T-cell (primary cell): ENCODE measurements around the gene CBARP. TPM values are rescaled to one million over a fixed set of nuclear protein-coding genes. Genes with fewer than 3 reads are reported as not detected.

Experiments used
- ATAC-seq, 4 experiments: fragments of 200-7000 bp in 3 of 4; fragments of 150-1000 bp in 1 of 4; cut with Tn5 transposase; replicated peaks in 1 of 4; 1 replicate in 3 of 4; 2 replicates in 1 of 4; pipeline ENCODE4 v1.10.0; 2021; ENCODE audit warnings: moderate library complexity in 3 of 4, mild to moderate bottlenecking in 2 of 4, moderate number of reproducible peaks in 1 of 4
- CTCF ChIA-PET, 2 donors: fragments of 300-600 bp; sonication (Branson Sonifier 250); formaldehyde crosslinking; loops; one replicate each; lab custom pipeline; 2022; ENCODE audit warnings: antibody characterized with exemption in 2 of 2; lab: Charles Lee
- POLR2A ChIA-PET, 2 donors: fragments of 300-600 bp; sonication (Branson Sonifier 250); formaldehyde crosslinking; loops; one replicate each; lab custom pipeline; 2022; ENCODE audit warnings: antibody characterized with exemption in 2 of 2; lab: Charles Lee
- DNase-seq, 35 experiments: peaks; one replicate each; pipeline versions ENCODE4 v3.0.0 to v3.0.0-alpha.2; 2013 to 2023
- H3K27ac ChIP-seq: one replicate; pipeline ENCODE4 v1.5.1; 2013; ENCODE audit warnings: low read length
- H3K27me3 ChIP-seq, 2 experiments: replicated peaks in 1 of 2; 1 replicate in 1 of 2; 2 replicates in 1 of 2; pipeline versions ENCODE4 v1.6.1 to v1.7.0; 2013; ENCODE audit warnings: low read length in 1 of 2, mixed read lengths in 1 of 2; ENCODE audit not compliant: control insufficient read depth in 2 of 2, insufficient read depth in 2 of 2; ENCODE audit errors: extremely low read depth in 1 of 2
- H3K36me3 ChIP-seq, 2 donors: 1 replicate in 1 of 2; 2 replicates in 1 of 2; pipeline versions ENCODE4 v1.6.1 to v1.7.0; 2013; ENCODE audit warnings: low read length in 1 of 2; ENCODE audit not compliant: control insufficient read depth in 2 of 2, insufficient read depth in 1 of 2; ENCODE audit errors: extremely low read depth in 1 of 2
- H3K4me1 ChIP-seq, 2 experiments: 1 replicate in 1 of 2; 2 replicates in 1 of 2; pipeline versions ENCODE4 v1.6.1 to v1.7.0; 2013; ENCODE audit warnings: low read length in 2 of 2, mixed read lengths in 1 of 2; ENCODE audit not compliant: insufficient read depth in 2 of 2, control insufficient read depth in 1 of 2; ENCODE audit errors: extremely low read depth in 1 of 2
- H3K4me3 ChIP-seq, 2 donors: 1 replicate in 1 of 2; 2 replicates in 1 of 2; pipeline versions ENCODE4 v1.5.1 to v1.7.0; 2013; ENCODE audit warnings: mild to moderate bottlenecking in 2 of 2, low read length in 1 of 2, moderate library complexity in 1 of 2; ENCODE audit not compliant: control insufficient read depth in 1 of 2; ENCODE audit errors: extremely low read depth in 1 of 2
- H3K9me3 ChIP-seq: 2 replicates; pipeline ENCODE4 v1.7.0; 2013
- H3K27ac Mint-ChIP-seq, 2 donors: one replicate each; pipeline ENCODE4 v1.8.0; 2020 to 2021; ENCODE audit warnings: mild to moderate bottlenecking in 2 of 2, mixed read lengths in 2 of 2
- H3K27me3 Mint-ChIP-seq, 2 donors: one replicate each; pipeline ENCODE4 v1.8.0; 2021 to 2022; ENCODE audit warnings: mixed read lengths in 2 of 2
- H3K36me3 Mint-ChIP-seq: one replicate; pipeline ENCODE4 v1.8.0; 2021; ENCODE audit warnings: mixed read lengths
- H3K4me1 Mint-ChIP-seq, 3 donors: one replicate each; pipeline ENCODE4 v1.8.0; 2020 to 2022; ENCODE audit warnings: mixed read lengths in 3 of 3, mild to moderate bottlenecking in 1 of 3
- H3K4me3 Mint-ChIP-seq, 3 donors: one replicate each; pipeline ENCODE4 v1.8.0; 2020 to 2022; ENCODE audit warnings: mild to moderate bottlenecking in 3 of 3, mixed read lengths in 3 of 3, moderate library complexity in 3 of 3
- H3K9me3 Mint-ChIP-seq, 3 donors: one replicate each; pipeline ENCODE4 v1.8.0; 2020 to 2022; ENCODE audit warnings: mixed read lengths in 3 of 3
- WGBS: methylation state at CpG from one replicate; pipeline ENCODE4 v1.1.5; 2013; ENCODE audit warnings: missing lambda C conversion rate; ENCODE audit not compliant: insufficient coverage; 5-methylcytosine and 5-hydroxymethylcytosine counted together
- total RNA-seq, 35 experiments: library from RNA in 6 of 35; stranded (reverse) in 6 of 35; fragments of 120-200 nt in 1 of 35; gene quantifications; one replicate each; pipeline versions ENCODE4 v1.2.1 to v1.2.4 and lab custom pipeline; 2013 to 2026

CBARP gene
- total RNA-seq, 5 donors from 2014 or later (not counting 1 experiment from before 2014, with no cell fraction given), result 0.08 to 0.36 (median 0.23) TPM; not detected in 1

- DNase-seq (no peak), ATAC-seq (no peak)
- peaks cover 20 to 29% (median 23%) of the 10 kb centered on the region in 3 donors for H3K4me1 Mint-ChIP-seq
- H3K27me3 ChIP-seq, result peaks cover 0 to 26% of the 10 kb centered on the region in 2 experiments
- 93% methylated on average over 22 of the region's 53 CpGs for WGBS
- H3K4me1 ChIP-seq, result peaks cover 8 to 28% of the 10 kb centered on the region in 2 experiments
- no peak overlapping the region for H3K27ac Mint-ChIP-seq
- H3K36me3 Mint-ChIP-seq, result peaks cover 12% of the 10 kb centered on the region
- POLR2A ChIA-PET, result no interaction called here
- H3K4me3 Mint-ChIP-seq, result no peak overlapping the region
- no peak overlapping the region for H3K27ac ChIP-seq
- H3K9me3 Mint-ChIP-seq, result no peaks in the 10 kb centered on the region
- CTCF ChIA-PET, result no interaction called here
- H3K9me3 ChIP-seq, result no peaks in the 10 kb centered on the region
- peaks cover 14 to 16% of the 10 kb centered on the region in 2 donors for H3K36me3 ChIP-seq
- no peak overlapping the region for H3K4me3 ChIP-seq
- peaks cover 10 to 15% of the 10 kb centered on the region in 2 donors for H3K27me3 Mint-ChIP-seq
Observed at GRCh38 chr19:1280636-1281568, 43.1 kb upstream of the CBARP start.

- no peak overlapping the region for H3K27ac ChIP-seq
- no peaks in the 10 kb centered on the region for H3K9me3 ChIP-seq
- ATAC-seq (no peak), DNase-seq (peak in 34 of 35 experiments; percentile 40 to 87 (median 68))
- no peak overlapping the region for H3K4me3 ChIP-seq
- ChIA-PET CTCF (interaction anchor here in 1 of 2 donors (0.5 kb wide), 1 partner anchor 95 kb away, joined by 5 read pairs; no protein-coding TSS in a partner anchor), POLR2A (no interaction called here)
- H3K9me3 Mint-ChIP-seq, result no peaks in the 10 kb centered on the region
- peak overlapping the region in 1 of 2 donors; percentile 44 for H3K27ac Mint-ChIP-seq
- peaks cover 12% of the 10 kb centered on the region for H3K36me3 Mint-ChIP-seq
- H3K4me1 ChIP-seq, result peaks cover 9 to 33% of the 10 kb centered on the region in 2 experiments
- H3K4me1 Mint-ChIP-seq, result peaks cover 17 to 27% (median 21%) of the 10 kb centered on the region in 3 donors
- no peak overlapping the region for H3K4me3 Mint-ChIP-seq
- H3K27me3 Mint-ChIP-seq, result peaks cover 9 to 10% of the 10 kb centered on the region in 2 donors
- peaks cover 14 to 18% of the 10 kb centered on the region in 2 donors for H3K36me3 ChIP-seq
- 33% methylated on average over 7 of the region's 10 CpGs for WGBS
- H3K27me3 ChIP-seq, result peaks cover 0 to 20% of the 10 kb centered on the region in 2 experiments
Observed at GRCh38 chr19:1279782-1280341, 42.1 kb upstream of the CBARP start.

- no peak for ATAC-seq
- no peak overlapping the region for H3K4me3 Mint-ChIP-seq
- ChIA-PET POLR2A (no interaction called here), CTCF (no interaction called here)
- H3K9me3 Mint-ChIP-seq, result no peaks in the 10 kb centered on the region
- H3K27ac Mint-ChIP-seq, result no peak overlapping the region
- H3K36me3 Mint-ChIP-seq, result peaks cover 13% of the 10 kb centered on the region
- H3K4me1 Mint-ChIP-seq, result peaks cover 20 to 27% (median 21%) of the 10 kb centered on the region in 3 donors
- no peak overlapping the region for H3K27ac ChIP-seq
- WGBS, result 94% methylated on average over 23 of the region's 25 CpGs
- DNase-seq, result no peak
- peaks cover 17 to 41% of the 10 kb centered on the region in 2 experiments for H3K4me1 ChIP-seq
- no peak overlapping the region for H3K4me3 ChIP-seq
- H3K36me3 ChIP-seq, result peaks cover 22 to 27% of the 10 kb centered on the region in 2 donors
- H3K9me3 ChIP-seq, result no peaks in the 10 kb centered on the region
- peaks cover under 1 to 1% of the 10 kb centered on the region in 2 donors for H3K27me3 Mint-ChIP-seq
- H3K27me3 ChIP-seq, result peaks cover 0 to 11% of the 10 kb centered on the region in 2 experiments
Observed at GRCh38 chr19:1278713-1279660, 41.2 kb upstream of the CBARP start.

- no peak overlapping the region for H3K27ac ChIP-seq
- Mint-ChIP-seq H3K9me3 (no peaks in the 10 kb centered on the region), H3K4me1 (peaks cover 28 to 35% (median 30%) of the 10 kb centered on the region in 3 donors), H3K27ac (peak overlapping the region in 1 of 2 donors; percentile 23), H3K27me3 (no peaks in the 10 kb centered on the region), H3K4me3 (peak overlapping the region in 2 of 3 donors; percentile 19 to 39), H3K36me3 (peaks cover 20% of the 10 kb centered on the region)
- H3K9me3 ChIP-seq, result no peaks in the 10 kb centered on the region
- DNase-seq (no peak), ATAC-seq (no peak)
- peaks cover 31 to 36% of the 10 kb centered on the region in 2 donors for H3K36me3 ChIP-seq
- ChIA-PET CTCF (no interaction called here), POLR2A (interaction anchor here in 1 of 2 donors (0.7 kb wide), 1 partner anchor 620 kb away, joined by 3 read pairs; no protein-coding TSS in a partner anchor)
- peaks cover 0 to 3% of the 10 kb centered on the region in 2 experiments for H3K27me3 ChIP-seq
- no peak overlapping the region for H3K4me3 ChIP-seq
- 89% methylated on average over 10 of the region's 12 CpGs for WGBS
- peaks cover 25 to 51% of the 10 kb centered on the region in 2 experiments for H3K4me1 ChIP-seq
Observed at GRCh38 chr19:1278074-1278473, 40.3 kb upstream of the CBARP start.

- H3K4me1 ChIP-seq, result peaks cover 28 to 61% of the 10 kb centered on the region in 2 experiments
- H3K36me3 Mint-ChIP-seq, result peaks cover 28% of the 10 kb centered on the region
- no peaks in the 10 kb centered on the region for H3K9me3 ChIP-seq
- ChIA-PET POLR2A (interaction anchor here in 1 of 2 donors (0.7 kb wide), 1 partner anchor 621 kb away, joined by 3 read pairs; no protein-coding TSS in a partner anchor), CTCF (no interaction called here)
- no peak for ATAC-seq
- H3K36me3 ChIP-seq, result peaks cover 34 to 46% of the 10 kb centered on the region in 2 donors
- 89% methylated on average over 13 of the region's 15 CpGs for WGBS
- peak overlapping the region; percentile 76 to 94 (median 84) for H3K4me3 Mint-ChIP-seq
- no peaks in the 10 kb centered on the region for H3K27me3 ChIP-seq
- peak overlapping the region in 1 of 2 donors; percentile 89 for H3K4me3 ChIP-seq
- no peak for DNase-seq
- no peaks in the 10 kb centered on the region for H3K27me3 Mint-ChIP-seq
- peaks cover 37 to 44% (median 40%) of the 10 kb centered on the region in 3 donors for H3K4me1 Mint-ChIP-seq
- peak overlapping the region; percentile 80 to 89 for H3K27ac Mint-ChIP-seq
- H3K27ac ChIP-seq, result peak overlapping the region; percentile 93
- H3K9me3 Mint-ChIP-seq, result no peaks in the 10 kb centered on the region
Observed at GRCh38 chr19:1277061-1277460, 39.3 kb upstream of the CBARP start.
